Fibroblast of lung (primary cell): ENCODE results near the gene RIPK4. TPM values are rescaled to one million over a fixed set of nuclear protein-coding genes. Genes with fewer than 3 reads are reported as not detected.

Experiments used
- DNase-seq, 2 donors: peaks; one replicate each; pipeline versions ENCODE4 v3.0.0 to v3.0.0-alpha.2; 2010; ENCODE audit warnings: low read depth in 2 of 2
- H2AFZ ChIP-seq: 2 replicates; pipeline ENCODE4 v1.5.1; 2012; ENCODE audit warnings: low read length, control low read depth, inconsistent platforms
- H3K27ac ChIP-seq: 2 replicates; pipeline ENCODE4 v1.5.1; 2011; ENCODE audit warnings: low read length, control low read depth; ENCODE audit not compliant: insufficient read depth
- H3K27me3 ChIP-seq: 2 replicates; pipeline ENCODE4 v1.5.1; 2011; ENCODE audit warnings: mild to moderate bottlenecking, low read length; ENCODE audit not compliant: control insufficient read depth, insufficient read depth
- H3K36me3 ChIP-seq: 2 replicates; pipeline ENCODE4 v1.5.1; 2011; ENCODE audit warnings: low read length; ENCODE audit not compliant: control insufficient read depth, insufficient read depth
- H3K4me1 ChIP-seq: 2 replicates; pipeline ENCODE4 v1.5.1; 2011; ENCODE audit warnings: low read length; ENCODE audit not compliant: control insufficient read depth, insufficient read depth; ENCODE audit errors: extremely low read depth
- H3K4me2 ChIP-seq: 2 replicates; pipeline ENCODE4 v1.5.1; 2011; ENCODE audit warnings: low read length, control low read depth; ENCODE audit not compliant: insufficient read depth; ENCODE audit errors: extremely low read depth
- H3K4me3 ChIP-seq, 4 experiments: fragments of 200-600 bp in 1 of 4; sonication (generic) in 1 of 4; replicated peaks in 1 of 4; 2 replicates each; pipeline ENCODE4 v1.5.1; 2011 to 2016; ENCODE audit warnings: low read length in 4 of 4, low read depth in 3 of 4, mild to moderate bottlenecking in 3 of 4, control low read depth in 2 of 4, inconsistent platforms in 1 of 4, mixed read lengths in 1 of 4; ENCODE audit not compliant: insufficient read depth in 1 of 4; ENCODE audit errors: control extremely low read depth in 1 of 4
- H3K79me2 ChIP-seq: 2 replicates; pipeline ENCODE4 v1.5.1; 2012; ENCODE audit warnings: mild to moderate bottlenecking, low read length, inconsistent platforms; ENCODE audit not compliant: control insufficient read depth, insufficient read depth
- H3K9ac ChIP-seq: 2 replicates; pipeline ENCODE4 v1.5.1; 2011; ENCODE audit warnings: mild to moderate bottlenecking, low read length, control low read depth; ENCODE audit not compliant: insufficient read depth
- H3K9me3 ChIP-seq: 2 replicates; pipeline ENCODE4 v1.5.1; 2012; ENCODE audit warnings: low read depth, low read length; ENCODE audit not compliant: control insufficient read depth, insufficient read depth
- H4K20me1 ChIP-seq: 2 replicates; pipeline ENCODE4 v1.5.1; 2011; ENCODE audit warnings: low read length; ENCODE audit not compliant: control insufficient read depth, insufficient read depth; ENCODE audit errors: extremely low read depth
- EZH2 ChIP-seq: IDR thresholded peaks from 2 replicates; pipeline ENCODE4 v1.5.1; 2012; ENCODE audit warnings: low read length, control low read depth, mild to moderate bottlenecking; ENCODE audit errors: missing control alignments
- polyA plus RNA-seq, 2 donors: library from polyadenylated mRNA; depleted of rRNA in 1 of 2; stranded (reverse) in 1 of 2; unstranded in 1 of 2; fragments of >200 nt; gene quantifications; 2 replicates each; pipeline ENCODE4 v1.2.1, GENCODE V29; 2011 to 2012; ENCODE audit warnings: missing spikeins in 1 of 2
- total RNA-seq: library from RNA; depleted of rRNA; stranded (reverse); fragments of >200 nt; gene quantifications from 2 replicates; pipeline ENCODE4 v1.2.1, GENCODE V29; 2014
- TF ChIP-seq, protein P1 (sequence below), 2 donors: IDR thresholded peaks in 1 of 2; conservative IDR thresholded peaks in 1 of 2; 1 replicate in 1 of 2; 2 replicates in 1 of 2; pipeline ENCODE4 v1.5.1; 2011 to 2012; ENCODE audit warnings: low read length in 2 of 2, control low read depth in 1 of 2, inconsistent platforms in 1 of 2, low read depth in 1 of 2, mild to moderate bottlenecking in 1 of 2

RIPK4 gene
- total and polyA plus RNA-seq, 2 donors (not counting 1 experiment from before 2014, with no cell fraction given), result under 0.01 TPM; not detected in 1

DNA sequence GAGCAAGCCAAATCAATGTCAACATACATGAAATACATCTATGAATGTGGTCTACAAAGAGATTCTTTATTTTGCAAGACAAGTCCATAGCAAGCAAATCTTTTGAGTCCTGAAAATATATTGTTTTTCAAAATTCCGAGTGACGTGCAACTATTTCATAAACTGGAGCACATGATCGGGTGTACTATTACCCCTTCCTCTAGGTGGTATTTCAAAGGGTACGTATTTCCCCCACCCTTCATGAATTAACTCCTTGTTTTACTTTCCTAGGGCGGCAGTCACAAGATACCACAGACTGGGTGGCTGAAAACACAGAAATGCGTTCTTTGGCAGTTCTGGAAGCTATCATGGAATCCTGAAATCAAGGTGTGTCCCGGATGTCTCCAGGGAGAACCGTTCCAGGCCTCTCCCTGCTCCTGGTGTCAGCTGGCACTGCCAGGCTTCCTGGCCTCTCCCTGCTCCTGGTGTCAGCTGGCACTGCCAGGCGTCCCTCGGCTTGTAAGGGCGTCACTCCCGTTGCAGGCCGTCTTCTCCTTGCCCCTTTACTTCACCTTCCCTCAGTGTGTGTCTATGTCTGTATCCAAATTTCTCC, 55.3 kb downstream of the RIPK4 start:
- no peak overlapping the region for H2AFZ ChIP-seq
- H3K4me3 ChIP-seq, result no peak overlapping the region
- H3K4me1 ChIP-seq, result no peaks in the 10 kb centered on the region
- H3K27me3 ChIP-seq, result peaks cover 26% of the 10 kb centered on the region
- H3K9ac ChIP-seq, result no peak overlapping the region
- no peaks in the 10 kb centered on the region for H3K79me2 ChIP-seq
- TF ChIP-seq, protein P1, sequence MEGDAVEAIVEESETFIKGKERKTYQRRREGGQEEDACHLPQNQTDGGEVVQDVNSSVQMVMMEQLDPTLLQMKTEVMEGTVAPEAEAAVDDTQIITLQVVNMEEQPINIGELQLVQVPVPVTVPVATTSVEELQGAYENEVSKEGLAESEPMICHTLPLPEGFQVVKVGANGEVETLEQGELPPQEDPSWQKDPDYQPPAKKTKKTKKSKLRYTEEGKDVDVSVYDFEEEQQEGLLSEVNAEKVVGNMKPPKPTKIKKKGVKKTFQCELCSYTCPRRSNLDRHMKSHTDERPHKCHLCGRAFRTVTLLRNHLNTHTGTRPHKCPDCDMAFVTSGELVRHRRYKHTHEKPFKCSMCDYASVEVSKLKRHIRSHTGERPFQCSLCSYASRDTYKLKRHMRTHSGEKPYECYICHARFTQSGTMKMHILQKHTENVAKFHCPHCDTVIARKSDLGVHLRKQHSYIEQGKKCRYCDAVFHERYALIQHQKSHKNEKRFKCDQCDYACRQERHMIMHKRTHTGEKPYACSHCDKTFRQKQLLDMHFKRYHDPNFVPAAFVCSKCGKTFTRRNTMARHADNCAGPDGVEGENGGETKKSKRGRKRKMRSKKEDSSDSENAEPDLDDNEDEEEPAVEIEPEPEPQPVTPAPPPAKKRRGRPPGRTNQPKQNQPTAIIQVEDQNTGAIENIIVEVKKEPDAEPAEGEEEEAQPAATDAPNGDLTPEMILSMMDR (conservative IDR thresholded peaks at IDR 0.05 in 1 of 2, IDR thresholded peaks at IDR 0.05 in 1 of 2; ENCODE audit: low read depth in 1 of 2, low read length in 2 of 2), result no peak
- no peak for TF ChIP-seq EZH2
- H3K9me3 ChIP-seq, result no peaks in the 10 kb centered on the region
- H3K36me3 ChIP-seq, result no peaks in the 10 kb centered on the region
- DNase-seq, result no peak
- H4K20me1 ChIP-seq, result no peaks in the 10 kb centered on the region
- no peak overlapping the region for H3K4me2 ChIP-seq
- H3K27ac ChIP-seq, result no peak overlapping the region

DNA sequence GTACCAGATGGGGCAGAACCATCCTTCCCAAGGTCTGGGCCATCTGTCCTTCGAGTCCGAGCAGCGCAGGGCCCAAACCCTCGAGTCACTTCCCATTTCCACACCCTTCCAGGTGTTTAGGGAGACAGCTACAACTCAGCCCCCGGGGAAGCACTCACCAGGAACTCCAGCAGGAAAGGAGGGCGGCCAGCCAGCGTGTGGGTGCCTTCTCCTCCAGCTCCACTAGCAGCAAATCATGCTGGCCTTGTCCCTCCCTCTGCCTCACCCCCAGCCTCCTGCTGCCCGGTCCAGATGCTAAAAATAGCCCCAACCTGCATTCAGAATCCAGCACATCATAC, 56.1 kb downstream of the RIPK4 start:
- TF ChIP-seq, protein P1 (conservative IDR thresholded peaks at IDR 0.05 in 1 of 2, IDR thresholded peaks at IDR 0.05 in 1 of 2; ENCODE audit: low read depth in 1 of 2, low read length in 2 of 2), result no peak
- no peak for TF ChIP-seq EZH2
- H3K4me1 ChIP-seq, result no peaks in the 10 kb centered on the region
- H3K27me3 ChIP-seq, result peaks cover 23% of the 10 kb centered on the region
- no peak overlapping the region for H3K4me2 ChIP-seq
- H3K36me3 ChIP-seq, result no peaks in the 10 kb centered on the region
- H2AFZ ChIP-seq, result no peak overlapping the region
- no peak overlapping the region for H3K9ac ChIP-seq
- no peak overlapping the region for H3K27ac ChIP-seq
- H3K4me3 ChIP-seq, result no peak overlapping the region
- no peaks in the 10 kb centered on the region for H3K79me2 ChIP-seq
- H4K20me1 ChIP-seq, result no peaks in the 10 kb centered on the region
- H3K9me3 ChIP-seq, result no peaks in the 10 kb centered on the region
- no peak for DNase-seq

DNA sequence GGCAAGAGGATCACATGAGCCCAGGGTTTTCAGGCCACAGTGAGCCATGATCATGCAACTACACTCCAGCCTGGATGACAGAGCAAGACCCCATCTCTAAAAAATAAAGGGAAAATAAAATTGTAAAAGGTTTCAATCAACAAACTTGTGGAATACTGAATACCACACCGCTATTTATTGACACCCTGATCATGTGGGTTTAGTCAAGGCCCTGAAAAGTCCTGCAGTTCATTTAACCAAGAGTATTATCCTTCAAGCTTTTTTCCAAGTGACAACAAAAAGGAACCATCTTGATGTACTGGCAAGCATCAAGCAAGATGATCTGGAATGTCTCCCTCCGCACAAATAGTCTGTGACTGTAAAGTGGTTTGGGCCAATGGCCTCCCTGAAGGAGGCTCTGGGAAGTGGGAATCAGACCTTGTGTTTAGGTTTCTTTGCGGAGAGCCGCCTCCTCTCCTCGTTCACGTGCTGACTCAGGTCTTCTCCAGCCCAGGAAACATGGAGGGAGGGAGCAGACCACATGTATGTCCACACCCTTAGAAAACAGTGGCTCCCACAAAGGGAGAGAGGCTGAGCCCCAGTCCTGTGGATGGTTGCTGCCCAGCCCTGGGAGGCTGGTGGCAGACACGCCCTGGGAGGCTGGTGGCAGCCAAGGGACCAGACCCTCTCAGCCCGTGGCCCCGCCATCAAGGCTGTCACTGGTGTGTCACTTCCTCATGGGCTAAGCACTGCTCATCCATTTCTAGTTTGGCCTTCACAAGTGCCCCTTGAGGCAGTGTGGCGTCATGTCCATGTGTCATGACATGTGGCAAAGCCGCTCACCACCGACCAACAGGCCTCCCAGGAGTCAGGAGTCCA, 56.7 kb downstream of the RIPK4 start:
- Histone ChIP-seq H3K4me1 (no peaks in the 10 kb centered on the region), H3K27me3 (peaks cover 20% of the 10 kb centered on the region), H4K20me1 (no peaks in the 10 kb centered on the region), H3K4me3 (no peak overlapping the region), H3K4me2 (no peak overlapping the region), H3K36me3 (no peaks in the 10 kb centered on the region), H3K79me2 (no peaks in the 10 kb centered on the region), H3K27ac (no peak overlapping the region), H3K9me3 (no peaks in the 10 kb centered on the region), H2AFZ (no peak overlapping the region), H3K9ac (no peak overlapping the region)
- DNase-seq, result no peak
- no peak for TF ChIP-seq EZH2
- TF ChIP-seq, protein P1 (conservative IDR thresholded peaks at IDR 0.05 in 1 of 2, IDR thresholded peaks at IDR 0.05 in 1 of 2; ENCODE audit: low read depth in 1 of 2, low read length in 2 of 2), result no peak
